DMS153 treated with DMSO at 0.1 percent for 48 hours (cell line): ENCODE results near the gene PSMB7.

Experiments
- DNase-seq: peaks from one replicate; lab custom pipeline; 2025; ENCODE audit not compliant: unreplicated experiment; lab: John Stamatoyannopoulos, UW

PSMB7 gene

DNA sequence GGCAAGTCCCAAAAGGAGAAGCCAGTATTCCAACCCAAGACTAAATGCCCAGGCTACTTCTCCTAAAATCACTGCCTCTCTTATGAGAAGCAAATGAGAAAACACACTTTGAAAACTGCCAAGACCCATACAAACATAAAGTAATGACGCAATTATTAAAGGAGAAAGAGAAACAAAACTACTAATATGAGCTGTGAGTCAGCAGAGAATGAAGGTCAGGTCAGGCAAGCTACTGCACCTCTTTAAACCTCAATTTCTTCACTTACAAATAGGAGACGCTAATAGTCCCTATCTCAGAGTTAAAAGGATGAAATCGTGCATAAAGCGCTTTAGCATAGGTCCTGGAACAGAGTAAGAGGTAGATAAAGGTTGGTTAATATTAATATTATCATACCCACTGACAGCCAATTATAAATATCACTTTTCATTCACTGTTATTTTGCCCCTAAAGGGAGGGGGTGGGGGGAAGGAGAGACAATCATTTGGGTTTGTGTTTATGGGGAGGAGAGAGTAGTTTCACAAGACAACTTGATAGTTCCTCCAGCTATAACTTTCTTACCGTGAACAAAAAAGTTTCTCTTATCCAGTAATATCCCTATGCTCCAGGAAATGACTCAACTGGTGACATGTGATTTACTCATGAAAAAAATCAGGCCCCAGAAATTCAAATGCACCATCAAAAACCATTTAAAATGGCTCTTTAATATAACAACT, 3.6 kb downstream of the PSMB7 start:
- DNase-seq: no peak

GRCh38 chr9:124410321-124410913, 4.8 kb downstream of the PSMB7 start:
- no peak for DNase-seq

- no peak for DNase-seq
Measured at GRCh38 chr9:124409410-124409809, 5.8 kb downstream of the PSMB7 start.

DNA sequence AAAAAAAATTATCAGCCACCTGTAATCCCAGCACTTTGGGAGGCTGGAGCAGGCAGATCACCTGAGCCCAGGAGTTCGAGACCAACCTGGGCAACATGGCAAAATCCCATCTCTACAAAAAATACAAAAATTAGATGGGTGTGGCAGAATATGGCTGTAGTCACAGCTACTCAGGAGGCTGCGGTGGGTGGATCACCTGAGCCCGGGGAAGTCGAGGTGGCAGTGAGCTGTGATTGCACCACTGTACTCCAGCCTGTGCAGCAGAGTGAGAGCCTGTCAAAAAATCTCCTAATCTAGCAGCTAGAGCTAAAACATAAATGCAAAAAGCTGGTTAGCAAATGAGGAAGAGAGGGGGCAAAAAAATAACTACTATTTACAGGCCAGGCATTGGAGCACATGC, 12.0 kb downstream of the PSMB7 start:
- no peak for DNase-seq

DNA sequence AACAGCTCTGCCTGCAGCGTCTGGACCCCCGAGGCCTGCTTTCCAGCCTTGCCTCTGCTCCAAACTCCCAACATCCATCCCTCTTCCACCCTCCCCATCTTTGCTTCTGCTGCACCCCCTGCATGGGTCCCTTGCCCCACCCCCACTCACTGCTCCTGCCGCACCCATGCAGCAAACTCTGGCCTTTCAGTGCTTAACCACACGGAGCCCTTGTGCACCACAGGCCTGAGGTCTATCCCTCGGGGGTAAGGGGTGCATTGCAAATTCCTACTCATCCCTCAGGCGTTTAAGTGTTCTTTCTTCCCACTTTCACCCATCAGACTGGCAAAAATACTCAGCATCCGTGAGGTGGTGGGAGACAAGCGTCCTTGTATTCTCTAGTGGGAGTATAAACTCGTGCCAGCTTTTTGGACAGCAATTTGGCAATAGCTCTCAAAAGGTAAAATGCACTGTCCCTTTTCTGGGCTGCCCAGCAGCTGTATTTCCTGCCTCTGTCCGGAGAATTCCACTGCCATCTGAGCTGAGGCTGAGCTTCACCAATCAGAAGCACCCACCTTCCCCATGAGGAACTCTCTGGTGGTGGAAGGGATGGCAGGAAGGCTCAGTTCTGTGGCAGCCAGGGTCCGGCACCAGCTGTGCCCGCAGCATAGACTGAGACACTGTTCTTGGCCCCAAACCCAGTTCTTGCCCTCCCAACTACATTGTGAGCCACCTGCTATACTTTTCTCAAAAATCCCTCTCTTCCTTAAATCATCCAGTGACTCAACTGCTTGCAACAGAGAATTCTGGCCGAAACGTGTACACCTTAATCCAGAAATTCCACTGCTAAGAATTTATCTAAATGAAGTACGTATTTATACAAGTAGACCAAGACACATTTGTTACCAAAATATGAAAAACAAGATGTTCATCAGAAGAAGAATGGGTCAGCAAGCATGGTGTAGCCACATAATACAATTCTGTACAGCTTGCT, 15.0 kb downstream of the PSMB7 start:
- DNase-seq: no peak

DNA sequence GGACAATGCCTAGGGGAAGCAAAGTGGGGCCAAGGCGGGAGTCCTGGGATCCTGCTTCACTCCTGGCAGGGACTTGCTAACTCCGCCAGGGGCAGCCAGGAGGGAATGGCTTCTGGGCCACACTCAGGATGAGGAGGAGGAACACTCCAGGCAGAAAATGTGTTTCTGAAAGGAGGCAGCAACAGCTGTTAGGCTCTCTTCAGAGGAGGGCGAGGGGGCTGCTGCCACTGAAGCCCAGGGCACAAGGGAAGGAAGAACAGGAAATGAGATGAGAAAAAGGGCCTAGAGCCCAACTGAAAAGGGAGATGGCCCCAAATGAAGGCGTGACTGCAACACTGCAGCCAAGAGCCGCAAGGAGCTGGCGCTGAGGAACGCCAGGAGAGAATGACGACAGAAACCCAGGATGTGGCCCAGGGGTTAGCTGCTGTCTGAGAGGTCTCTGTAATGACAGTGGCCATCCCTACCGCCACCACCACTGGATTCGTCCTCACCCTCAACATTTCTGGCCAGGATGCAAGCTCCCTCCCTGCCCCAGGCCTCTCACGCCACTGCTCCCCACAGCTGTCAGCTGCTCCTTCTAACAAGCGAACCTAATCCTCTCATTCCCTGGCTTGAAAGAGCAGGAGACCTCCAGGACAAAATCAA, 15.8 kb downstream of the PSMB7 start:
- no peak for DNase-seq

- no peak for DNase-seq
Measured at GRCh38 chr9:124398191-124398935, 16.9 kb downstream of the PSMB7 start.

- no peak for DNase-seq
Measured at GRCh38 chr9:124395826-124396225, 19.4 kb downstream of the PSMB7 start.

- DNase-seq: no peak
Measured at GRCh38 chr9:124394596-124394995, 20.6 kb downstream of the PSMB7 start.

DNA sequence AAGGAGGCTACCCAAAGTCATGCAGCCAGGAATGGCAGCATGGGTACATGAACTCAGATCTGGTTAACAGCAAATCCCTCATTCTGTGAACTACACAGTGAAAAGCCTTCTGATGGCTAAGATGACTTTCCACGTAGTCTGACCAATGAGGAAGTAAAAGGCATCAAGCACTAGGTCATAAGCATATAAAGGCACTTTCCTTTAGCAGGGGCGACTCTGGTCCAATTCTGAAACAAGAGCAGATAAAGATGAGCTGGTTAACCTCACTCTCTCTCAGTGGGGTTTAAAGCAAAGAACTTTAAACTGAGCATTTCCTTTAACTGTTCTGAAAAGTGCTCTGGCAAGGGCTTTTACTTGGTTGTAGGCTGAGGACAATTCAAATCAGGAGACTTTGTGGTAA, 21.1 kb downstream of the PSMB7 start:
- no peak for DNase-seq

GRCh38 chr9:124392871-124393460, 22.3 kb downstream of the PSMB7 start:
- peak; percentile 24 for DNase-seq

GRCh38 chr9:124392254-124392870, 22.9 kb downstream of the PSMB7 start:
- DNase-seq: no peak

- no peak for DNase-seq
Measured at GRCh38 chr9:124390794-124391658, 24.2 kb downstream of the PSMB7 start.

GRCh38 chr9:124389146-124389939, 25.9 kb downstream of the PSMB7 start:
- DNase-seq: peak; percentile 12

DNA sequence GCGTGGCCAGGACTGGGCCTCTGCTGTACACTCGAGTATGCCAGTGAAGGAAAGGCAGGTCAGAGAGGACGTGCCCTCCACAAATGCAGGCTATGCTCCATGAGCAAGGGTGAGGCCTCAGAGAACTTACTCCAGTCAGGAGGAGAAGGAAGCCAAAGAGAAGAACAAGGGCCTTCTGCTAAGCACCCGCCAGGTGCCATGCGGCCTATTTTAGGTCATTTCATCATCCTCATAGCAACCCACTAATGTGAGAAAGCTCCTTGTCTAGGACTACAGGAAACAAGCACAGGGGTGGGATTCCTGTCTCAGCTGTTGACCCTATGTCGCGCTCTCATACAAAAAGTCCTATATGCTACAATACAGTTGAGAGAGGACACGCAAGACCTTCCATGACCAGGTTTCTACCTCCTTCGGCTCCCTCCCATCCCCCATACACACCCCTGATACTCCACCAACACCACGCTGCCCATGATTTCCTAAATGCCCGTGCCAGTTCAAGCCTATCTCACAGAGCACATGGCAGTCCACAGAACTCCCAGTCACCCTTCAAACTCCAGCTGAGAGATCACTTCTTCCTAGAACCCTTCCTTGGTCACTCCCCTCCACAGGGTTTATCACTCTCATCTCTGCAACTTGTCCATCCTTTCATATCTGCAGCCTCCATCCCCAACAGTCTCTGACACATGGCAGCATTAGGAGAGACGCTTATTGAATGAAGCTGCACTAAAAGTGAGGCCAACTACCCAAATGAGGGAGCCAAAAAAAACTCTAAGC, 26.8 kb downstream of the PSMB7 start:
- no peak for DNase-seq

DNA sequence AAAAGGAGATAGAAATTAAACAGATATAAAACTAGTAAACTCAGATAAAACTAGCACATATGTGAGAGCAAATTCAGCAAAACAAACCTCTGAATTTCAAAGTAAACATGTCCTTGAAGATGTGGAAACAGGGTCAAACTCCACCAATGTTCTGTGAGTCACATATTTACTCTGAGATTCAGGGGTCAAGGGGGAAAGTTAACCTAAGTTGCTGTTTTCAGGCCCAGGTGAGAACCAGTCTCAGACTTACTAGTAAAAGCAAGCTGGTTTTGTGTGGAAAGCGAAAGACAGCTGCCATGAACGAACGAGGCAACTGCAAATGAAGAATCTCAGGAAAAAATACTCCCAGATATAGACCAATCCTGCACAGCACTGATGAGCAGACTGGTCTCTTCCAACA, 29.0 kb downstream of the PSMB7 start:
- DNase-seq: no peak

- no peak for DNase-seq
Measured at GRCh38 chr9:124385623-124386022, 29.6 kb downstream of the PSMB7 start.
